Sigmoid colon (tissue), 7 donors: Measurements from ENCODE around the gene TIMM10. TPM values are rescaled to one million over a fixed set of nuclear protein-coding genes. Genes with fewer than 3 reads are reported as not detected.

ENCODE experiments used
- DNase-seq: peaks from one replicate; pipeline ENCODE4 v3.0.0-alpha.2; 2019
- H3K27ac ChIP-seq, 4 donors: fragments of 200-600 bp; sonication (generic); one replicate each; pipeline ENCODE4 v1.5.1; 2016 to 2019; ENCODE audit warnings: mild to moderate bottlenecking in 1 of 4
- H3K27me3 ChIP-seq, 3 donors: fragments of 200-600 bp; sonication (generic); one replicate each; pipeline ENCODE4 v1.5.1; 2019; ENCODE audit warnings: mild to moderate bottlenecking in 1 of 3
- H3K36me3 ChIP-seq, 4 donors: fragments of 200-600 bp; sonication (generic); one replicate each; pipeline ENCODE4 v1.5.1; 2016 to 2019
- H3K4me1 ChIP-seq, 4 donors: fragments of 200-600 bp; sonication (generic); one replicate each; pipeline ENCODE4 v1.5.1; 2017 to 2019
- H3K4me3 ChIP-seq, 4 donors: fragments of 200-600 bp; sonication (generic); one replicate each; pipeline ENCODE4 v1.5.1; 2017 to 2019; ENCODE audit warnings: mild to moderate bottlenecking in 2 of 4, moderate library complexity in 1 of 4
- H3K9me3 ChIP-seq, 4 donors: fragments of 200-600 bp in 3 of 4; sonication (generic) in 3 of 4; one replicate each; pipeline versions ENCODE4 v1.5.1 to v1.6.1; 2013 to 2019
- CTCF ChIP-seq, 4 experiments: fragments of 450-650 bp in 3 of 4; fragments of 200-600 bp in 1 of 4; IDR thresholded peaks; one replicate each; pipeline ENCODE4 v1.5.1; 2016 to 2019; ENCODE audit warnings: antibody characterized with exemption in 4 of 4, mild to moderate bottlenecking in 3 of 4, moderate library complexity in 2 of 4
- EP300 ChIP-seq, 4 donors: sonication (generic); formaldehyde crosslinking; IDR thresholded peaks; one replicate each; pipeline ENCODE4 v1.6.1; 2017; ENCODE audit warnings: antibody characterized with exemption in 4 of 4
- POLR2A ChIP-seq, 2 donors: fragments of 450-650 bp; IDR thresholded peaks; one replicate each; pipeline ENCODE4 v1.6.1; 2016; ENCODE audit warnings: antibody characterized with exemption in 2 of 2, mild to moderate bottlenecking in 2 of 2, moderate library complexity in 2 of 2
- POLR2AphosphoS5 ChIP-seq, 4 donors: sonication (generic); formaldehyde crosslinking; IDR thresholded peaks; one replicate each; pipeline ENCODE4 v1.6.1; 2017; ENCODE audit warnings: antibody characterized with exemption in 4 of 4
- WGBS, 2 donors: extraction: QIAGEN DNeasy Blood & Tissue Kit; methylation state at CpG; one replicate each; pipeline ENCODE4 v1.1.7; 2013; 5-methylcytosine and 5-hydroxymethylcytosine counted together
- intact Hi-C: fragments of 100-400 bp; cut with DNase I; formaldehyde crosslinking; loops from one replicate; pipeline ENCODE4 v1.15.1; 2023
- polyA plus RNA-seq, 3 donors: library from polyadenylated mRNA; stranded (reverse); fragments of 200-250 nt; gene quantifications; one replicate each; pipeline ENCODE4 v1.2.3, GENCODE V29; 2013
- total RNA-seq, 4 donors: library from RNA; depleted of rRNA; stranded (reverse); fragments of >200 nt; gene quantifications; one replicate each; pipeline ENCODE4 v1.1.0, GENCODE V29; 2016
- donor health status: healthy with polysubstance abuse.
- donor health status: Bipolar disorder and iron deficiency.
- donor health status: healthy.

The TIMM10 gene
- total and polyA plus RNA-seq, 7 donors, result 22.4 to 62.9 (median 48.0) TPM

- TF ChIP-seq POLR2A (IDR thresholded peaks at IDR 0.05) (no peak), CTCF (IDR thresholded peaks at IDR 0.05) (peak; percentile 5 to 49 (median 36))
- intact Hi-C loops, result no loop called here
- Histone ChIP-seq H3K4me1 (peaks cover 0 to 15% (median 11%) of the 10 kb centered on the region in 4 donors), H3K27me3 (peaks cover 15 to 38% (median 29%) of the 10 kb centered on the region in 3 donors), H3K27ac (no peak overlapping the region), H3K4me3 (peak overlapping the region in 2 of 4 donors; percentile 15 to 20), H3K9me3 (no peaks in the 10 kb centered on the region), H3K36me3 (peaks cover 19 to 45% (median 25%) of the 10 kb centered on the region in 4 donors)
- 3 to 5% methylated on average over 52 of the region's 52 CpGs for WGBS, 2 donors
- no peak for DNase-seq
Observed at GRCh38 chr11:57482782-57483561, 47.6 kb downstream of the TIMM10 start.

- 23 to 30% methylated on average over 44 of the region's 44 CpGs for WGBS, 2 donors
- peak overlapping the region in 1 of 4 donors; percentile 20 for H3K4me3 ChIP-seq
Observed at GRCh38 chr11:57481915-57482781, 48.4 kb downstream of the TIMM10 start.

GRCh38 chr11:57481315-57481714, 49.2 kb downstream of the TIMM10 start:
- Histone ChIP-seq H3K27me3 (peaks cover 15 to 38% (median 29%) of the 10 kb centered on the region in 3 donors), H3K36me3 (peaks cover 14 to 29% (median 19%) of the 10 kb centered on the region in 4 donors), H3K27ac (no peak overlapping the region), H3K4me1 (peaks cover 0 to 22% (median 17%) of the 10 kb centered on the region in 4 donors), H3K4me3 (no peak overlapping the region), H3K9me3 (no peaks in the 10 kb centered on the region)
- intact Hi-C loops, result no loop called here
- WGBS, 2 donors, result 43 to 45% methylated on average over 2 of the region's 2 CpGs
- no peak for DNase-seq
- TF ChIP-seq EP300 (IDR thresholded peaks at IDR 0.05) (no peak), POLR2AphosphoS5 (IDR thresholded peaks at IDR 0.05) (no peak), CTCF (IDR thresholded peaks at IDR 0.05) (no peak), POLR2A (IDR thresholded peaks at IDR 0.05) (no peak)

More at GRCh38 chr11:57481915-57482781, 48.4 kb downstream of the TIMM10 start:
- H3K9me3 ChIP-seq, result no peaks in the 10 kb centered on the region
- TF ChIP-seq EP300 (IDR thresholded peaks at IDR 0.05), result no peak
- H3K27ac ChIP-seq, result no peak overlapping the region
- peaks cover 14 to 37% (median 21%) of the 10 kb centered on the region in 4 donors for H3K36me3 ChIP-seq
- DNase-seq, result no peak
- intact Hi-C loops, result no loop called here
- peaks cover 0 to 15% (median 11%) of the 10 kb centered on the region in 4 donors for H3K4me1 ChIP-seq
- H3K27me3 ChIP-seq, result peaks cover 15 to 32% (median 29%) of the 10 kb centered on the region in 3 donors

GRCh38 chr11:57480409-57481137, 50.0 kb downstream of the TIMM10 start:
- Histone ChIP-seq H3K4me3 (no peak overlapping the region), H3K4me1 (peaks cover 0 to 30% (median 24%) of the 10 kb centered on the region in 4 donors), H3K27ac (no peak overlapping the region), H3K27me3 (peaks cover 15 to 46% (median 29%) of the 10 kb centered on the region in 3 donors), H3K36me3 (peaks cover 10 to 21% (median 13%) of the 10 kb centered on the region in 4 donors), H3K9me3 (no peaks in the 10 kb centered on the region)
- intact Hi-C loops, result no loop called here
- 34 to 45% methylated on average over 9 of the region's 9 CpGs for WGBS, 2 donors
- TF ChIP-seq POLR2AphosphoS5 (IDR thresholded peaks at IDR 0.05) (no peak), CTCF (IDR thresholded peaks at IDR 0.05) (peak in 3 of 4 experiments; percentile 36 to 60 (median 39))
- DNase-seq, result no peak
